ENCODE results near the gene TMEM92.
"Not testable (repeated sequence)": the region's sequence is repeated elsewhere in the genome, so short reads cannot be mapped to it uniquely, and the experiment has no call there.

Gene TMEM92

GRCh38 chr17:50301891-50302584 lies 27.8 kb downstream of the TMEM92 start:
- DNase-seq, result no peak

- no peak for DNase-seq
These were observed 28.8 kb downstream of the TMEM92 start for GRCh38 chr17:50303051-50303450.

GRCh38 chr17:50303596-50303995 lies 29.3 kb downstream of the TMEM92 start:
- no peak for DNase-seq

- DNase-seq, result no peak
These were observed 30.6 kb downstream of the TMEM92 start for GRCh38 chr17:50304781-50305404.

- DNase-seq, result no peak
These were observed 33.4 kb downstream of the TMEM92 start for GRCh38 chr17:50307654-50308053.

- DNase-seq, result no peak
These were observed 34.4 kb downstream of the TMEM92 start for GRCh38 chr17:50308666-50309065.

GRCh38 chr17:50310455-50311111 lies 36.3 kb downstream of the TMEM92 start:
- DNase-seq, result no peak

GRCh38 chr17:50311112-50311460 lies 36.8 kb downstream of the TMEM92 start:
- DNase-seq, result no peak

- no peak for DNase-seq
These were observed 37.2 kb downstream of the TMEM92 start for GRCh38 chr17:50311483-50311882.

GRCh38 chr17:50312308-50312707 lies 38.0 kb downstream of the TMEM92 start:
- no peak for DNase-seq

- no peak for DNase-seq
These were observed 40.3 kb downstream of the TMEM92 start for GRCh38 chr17:50314456-50315011.

GRCh38 chr17:50316016-50316587 lies 41.8 kb downstream of the TMEM92 start:
- DNase-seq, result no peak

GRCh38 chr17:50316660-50317059 lies 42.4 kb downstream of the TMEM92 start:
- not testable (repeated sequence) for DNase-seq

GRCh38 chr17:50317121-50317520 lies 42.9 kb downstream of the TMEM92 start:
- no peak for DNase-seq

GRCh38 chr17:50318501-50319285 lies 44.4 kb downstream of the TMEM92 start:
- DNase-seq, result no peak

- DNase-seq, result no peak
These were observed 45.2 kb downstream of the TMEM92 start for GRCh38 chr17:50319306-50320004.

GRCh38 chr17:50322271-50322670 lies 48.0 kb downstream of the TMEM92 start:
- no peak for DNase-seq

- no peak for DNase-seq
These were observed 48.8 kb downstream of the TMEM92 start for GRCh38 chr17:50323060-50323459.

- DNase-seq, result no peak
These were observed 51.6 kb downstream of the TMEM92 start for GRCh38 chr17:50325906-50326305.

- DNase-seq, result no peak
These were observed 52.6 kb downstream of the TMEM92 start for GRCh38 chr17:50326831-50327364.

GRCh38 chr17:50328363-50329325 lies 54.4 kb downstream of the TMEM92 start:
- peak; percentile 29 for DNase-seq

Data from retina (tissue), 1 donor.